HG03025 (cell line): ENCODE measurements around the gene ARHGAP23.

Experiments used
- ATAC-seq: cut with Tn5 transposase; IDR thresholded peaks from one replicate; pipeline ENCODE4 v1.9.1; 2021; ENCODE audit warnings: mild to moderate bottlenecking, moderate library complexity; ENCODE audit not compliant: unreplicated experiment, low FRiP score

ARHGAP23 gene

DNA sequence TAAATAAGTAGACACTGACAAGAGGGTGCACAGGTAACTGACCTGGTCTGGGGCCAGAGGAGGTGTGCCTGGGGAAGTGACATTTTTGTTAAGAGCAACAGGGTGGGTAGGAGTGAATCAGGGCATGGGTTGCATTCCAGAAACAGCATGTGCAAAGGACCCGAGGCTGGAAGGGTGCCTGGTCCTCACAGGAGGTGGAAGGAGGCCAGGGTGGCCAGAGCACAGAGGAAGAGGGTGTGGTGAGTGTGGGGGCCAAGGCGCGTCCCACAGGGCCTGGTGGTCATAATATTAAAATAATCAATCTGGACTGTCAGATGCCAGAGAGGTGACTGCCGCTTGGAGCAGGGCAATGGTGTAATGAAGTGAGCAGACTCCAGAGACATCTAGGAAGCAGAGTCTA is 14.3 kb downstream of the ARHGAP23 start:
- ATAC-seq: no peak

DNA sequence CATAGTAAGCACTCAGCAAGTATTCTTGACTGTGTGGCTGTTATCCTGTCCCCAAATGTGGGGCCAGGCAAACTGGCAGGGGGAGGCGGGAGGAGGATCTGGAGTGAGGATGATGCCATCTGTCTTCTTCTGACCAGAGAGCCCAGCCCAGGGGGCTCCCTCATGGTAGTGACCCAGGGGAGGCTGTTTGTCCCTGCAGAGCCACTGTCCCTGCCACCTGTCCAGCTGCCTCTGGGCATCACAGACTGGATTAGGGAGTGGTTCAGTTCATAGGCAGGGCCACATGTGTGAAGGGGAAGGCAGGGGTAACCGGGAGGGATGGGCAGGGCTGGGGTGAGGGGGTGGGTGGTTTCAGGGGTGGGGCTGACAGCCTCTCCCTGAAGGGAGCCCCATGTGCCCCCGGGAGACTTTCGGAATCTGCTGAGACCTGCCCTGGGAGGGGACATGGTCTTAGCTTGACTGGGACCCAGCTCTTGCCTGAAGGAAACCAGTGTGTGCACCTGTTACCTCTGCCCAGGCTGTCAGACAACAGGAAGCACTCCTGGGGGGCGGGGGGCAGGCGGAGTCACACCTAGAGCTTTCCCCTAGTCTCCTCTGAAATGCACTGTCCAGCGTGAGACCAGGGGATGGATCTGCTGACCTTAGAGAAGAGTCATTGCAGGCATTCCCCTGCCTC is 15.2 kb downstream of the ARHGAP23 start:
- ATAC-seq: no peak

DNA sequence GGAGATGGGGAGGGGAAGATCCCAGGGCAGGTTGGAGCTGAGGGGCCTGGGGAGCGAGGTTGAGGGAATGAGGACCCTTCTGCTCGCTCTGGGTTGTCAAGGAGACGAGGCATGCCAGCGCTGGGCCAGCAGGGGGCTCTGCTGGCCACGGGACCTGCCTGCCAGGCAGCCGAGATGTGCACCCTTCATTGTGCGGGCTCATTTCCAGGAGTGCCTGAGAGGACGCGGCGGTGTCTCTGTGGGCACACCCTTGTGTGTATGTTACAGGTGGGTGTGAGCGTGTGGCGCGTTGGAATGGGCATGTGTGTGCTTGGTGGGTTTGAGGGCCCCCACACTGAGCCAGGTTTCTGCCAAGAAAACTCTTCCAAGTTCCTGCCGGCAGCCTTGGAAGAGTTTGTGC is 15.9 kb downstream of the ARHGAP23 start:
- no peak for ATAC-seq

DNA sequence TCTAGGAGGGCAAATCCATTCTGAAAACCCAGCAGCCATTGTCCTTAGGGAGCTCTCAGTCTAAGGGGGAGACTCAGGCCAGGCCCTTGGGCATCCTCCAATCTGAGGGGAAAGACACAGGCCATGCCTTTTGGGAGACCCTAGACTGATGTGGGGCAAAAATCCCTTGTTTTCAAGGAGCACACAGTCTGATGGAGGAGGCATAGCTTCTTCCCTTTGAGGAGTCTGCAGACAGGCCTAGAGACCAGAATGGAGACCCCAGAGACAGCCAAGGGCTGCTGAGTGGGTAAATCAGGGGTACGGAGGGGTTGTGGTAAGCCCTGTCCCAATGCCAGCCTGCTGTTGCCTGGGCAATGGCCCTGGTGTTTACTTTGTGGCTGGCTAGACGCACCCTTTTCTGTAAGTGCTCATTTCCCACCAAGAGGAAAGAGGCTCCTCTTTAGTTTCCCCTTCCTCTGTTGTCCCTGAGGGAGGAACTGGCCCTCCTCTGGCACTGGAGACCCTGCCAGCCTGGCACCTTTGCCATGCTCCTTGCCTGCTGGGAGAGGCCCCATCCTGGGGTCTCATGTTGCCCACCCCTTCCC is 19.3 kb downstream of the ARHGAP23 start:
- no peak for ATAC-seq

DNA sequence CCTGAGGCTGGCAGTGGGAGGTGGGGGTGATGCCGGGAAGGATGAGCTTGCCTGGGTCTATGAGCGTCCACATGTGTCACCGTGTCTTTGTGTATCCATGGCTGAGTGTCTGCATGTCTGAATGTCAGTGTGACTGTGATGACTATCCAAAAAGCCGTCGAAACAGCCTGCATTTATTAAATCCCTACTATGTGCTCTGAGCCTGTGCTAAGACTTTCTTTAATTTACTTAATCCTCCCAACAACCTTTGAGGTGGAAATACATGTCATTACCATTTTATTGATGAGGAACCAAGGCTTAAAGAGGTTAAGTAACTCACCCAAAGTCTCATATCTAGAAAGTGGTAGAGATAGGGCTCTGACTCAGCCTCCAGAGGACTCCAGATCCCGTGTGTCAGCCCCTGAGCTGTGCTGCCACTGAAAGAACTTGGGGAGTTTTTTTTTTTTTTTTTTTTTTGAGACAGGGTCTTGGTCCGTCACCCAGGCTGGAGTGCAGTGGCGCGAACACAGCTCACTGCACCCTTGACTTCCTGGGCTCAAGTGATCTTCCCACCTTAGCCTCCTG is 20.0 kb downstream of the ARHGAP23 start:
- ATAC-seq: no peak

DNA sequence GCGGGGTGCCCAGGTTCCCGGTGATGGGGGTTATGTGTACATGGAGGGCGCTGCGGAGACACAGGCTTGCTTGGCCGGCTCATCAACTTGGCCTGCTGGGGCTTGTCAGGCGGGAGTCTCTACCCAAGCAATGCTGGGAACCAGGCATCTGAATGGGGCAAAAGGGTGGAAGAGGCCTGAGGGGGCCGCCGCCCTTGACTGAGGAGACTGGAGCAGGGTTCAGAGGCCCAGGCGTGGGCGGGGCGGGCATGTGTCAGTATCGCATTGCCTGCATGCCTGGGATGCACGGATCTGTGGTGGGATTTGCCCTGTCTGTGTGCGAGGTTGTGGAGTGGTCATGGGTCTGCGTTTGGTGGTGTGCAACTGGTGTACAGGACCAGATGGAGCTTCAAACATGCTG is 21.1 kb downstream of the ARHGAP23 start:
- ATAC-seq: no peak

DNA sequence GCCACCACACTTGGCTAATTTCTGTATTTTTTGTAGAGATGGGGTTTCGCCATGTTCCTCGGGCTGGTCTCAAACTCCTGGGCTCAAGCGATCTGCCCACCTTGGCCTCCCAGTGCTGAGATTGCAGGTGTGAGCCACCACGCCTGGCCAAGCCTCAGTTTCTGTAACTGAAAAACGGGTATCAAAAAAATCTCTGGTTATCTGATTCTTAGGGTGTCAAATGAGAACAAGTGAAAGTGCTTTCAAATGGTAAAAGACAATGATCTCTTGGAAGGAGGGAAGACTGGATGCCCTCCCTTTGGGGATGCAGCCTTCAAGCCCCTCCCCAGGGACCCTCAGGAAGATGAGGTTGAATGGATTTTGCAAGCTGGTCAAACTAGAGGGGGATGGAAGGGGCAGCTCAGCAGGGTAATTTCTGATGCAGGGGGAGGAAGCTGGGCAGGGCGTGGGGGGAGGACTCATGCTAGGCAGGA is 22.3 kb downstream of the ARHGAP23 start:
- no peak for ATAC-seq

DNA sequence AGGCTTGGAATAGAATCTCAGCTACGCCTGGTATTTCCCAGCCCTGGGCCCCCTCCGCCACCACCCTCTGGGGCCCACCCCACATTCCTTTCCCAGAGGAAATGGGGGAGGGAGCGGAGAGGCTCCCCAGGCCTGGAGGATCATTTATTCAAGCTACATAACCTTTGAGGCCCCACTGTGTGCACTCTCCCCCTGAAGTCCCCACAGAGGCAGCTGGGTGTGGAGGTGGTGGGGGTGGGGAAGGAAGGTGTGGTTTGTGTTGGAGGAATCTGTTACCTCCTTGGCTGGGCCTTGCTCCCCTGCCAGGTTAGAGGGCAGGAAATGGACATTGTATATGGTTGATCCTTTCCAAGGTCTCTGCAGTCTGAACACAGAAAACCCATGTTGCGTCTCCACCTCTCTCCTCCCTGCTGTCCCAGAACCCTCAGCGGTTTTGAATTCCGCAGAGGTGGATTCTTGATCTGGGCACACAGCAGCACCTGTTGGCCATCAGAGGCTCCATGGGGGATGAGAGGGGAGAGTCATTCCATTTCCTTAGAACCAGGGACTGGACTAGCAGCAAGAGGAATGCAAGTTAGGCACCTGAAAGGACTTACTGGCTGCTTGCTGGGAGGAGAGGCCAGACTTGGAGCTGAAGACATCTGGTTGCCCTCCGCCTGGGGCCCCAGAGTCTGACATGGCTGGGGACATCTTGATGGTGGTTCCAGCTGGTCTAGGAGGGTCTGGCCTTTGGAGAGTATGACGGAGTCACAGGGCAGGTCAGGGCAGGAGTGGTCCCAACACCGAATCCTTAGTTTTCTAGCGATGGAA is 23.0 kb downstream of the ARHGAP23 start:
- ATAC-seq: no peak

DNA sequence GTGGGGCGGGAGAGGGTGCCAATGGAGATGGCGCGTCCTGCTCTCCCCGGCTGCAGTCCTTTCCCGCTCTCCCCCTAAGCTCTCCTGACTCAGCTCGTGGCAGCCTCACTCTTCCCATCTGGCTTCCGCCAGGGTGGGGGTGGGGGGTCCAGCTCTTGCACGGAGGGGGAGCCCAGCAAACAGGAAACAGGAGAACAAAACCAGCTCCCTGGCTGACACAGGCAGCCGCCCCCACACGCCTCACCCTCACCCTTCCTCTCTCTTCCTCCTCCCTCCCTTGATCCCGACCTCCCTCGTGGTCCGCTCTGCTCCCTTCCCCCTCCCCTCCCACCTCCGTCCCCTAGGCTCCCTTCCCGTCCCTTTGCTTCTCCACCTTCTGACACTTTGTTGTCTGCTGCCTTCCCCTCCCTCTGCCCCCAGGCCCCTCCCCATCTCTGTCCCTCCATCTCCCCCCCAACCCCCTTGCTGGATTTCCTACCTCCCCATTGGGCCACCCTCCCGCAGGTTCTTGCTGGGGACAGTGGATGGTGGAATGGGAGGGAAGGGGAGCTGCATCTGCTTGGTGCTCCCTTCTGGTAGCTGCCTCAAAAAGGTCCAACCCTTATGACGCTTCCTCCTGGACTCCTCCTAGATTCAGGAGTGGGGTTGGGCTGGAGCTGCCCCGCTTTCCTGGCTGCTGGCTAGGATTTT is 23.7 kb downstream of the ARHGAP23 start:
- ATAC-seq: no peak

DNA sequence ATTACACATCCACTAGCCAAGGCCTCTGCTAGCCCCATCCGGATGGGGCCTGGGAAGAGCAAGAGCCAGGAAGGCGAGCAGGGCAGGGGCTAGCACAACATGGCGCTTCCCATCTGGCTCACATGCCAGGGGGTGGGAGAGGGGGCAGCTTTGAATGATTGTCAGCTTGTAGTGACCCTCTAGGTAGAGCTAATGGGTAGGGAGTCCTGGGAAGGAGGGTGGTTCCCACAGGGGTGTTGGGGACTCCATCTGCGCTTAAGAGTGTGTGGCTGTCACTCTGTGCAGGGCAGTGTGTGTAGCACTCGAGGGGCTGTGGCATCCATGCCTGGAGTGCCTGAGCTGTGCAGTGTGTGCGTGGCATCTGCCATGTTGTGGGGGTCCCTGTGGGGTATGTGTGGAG is 24.5 kb downstream of the ARHGAP23 start:
- no peak for ATAC-seq

DNA sequence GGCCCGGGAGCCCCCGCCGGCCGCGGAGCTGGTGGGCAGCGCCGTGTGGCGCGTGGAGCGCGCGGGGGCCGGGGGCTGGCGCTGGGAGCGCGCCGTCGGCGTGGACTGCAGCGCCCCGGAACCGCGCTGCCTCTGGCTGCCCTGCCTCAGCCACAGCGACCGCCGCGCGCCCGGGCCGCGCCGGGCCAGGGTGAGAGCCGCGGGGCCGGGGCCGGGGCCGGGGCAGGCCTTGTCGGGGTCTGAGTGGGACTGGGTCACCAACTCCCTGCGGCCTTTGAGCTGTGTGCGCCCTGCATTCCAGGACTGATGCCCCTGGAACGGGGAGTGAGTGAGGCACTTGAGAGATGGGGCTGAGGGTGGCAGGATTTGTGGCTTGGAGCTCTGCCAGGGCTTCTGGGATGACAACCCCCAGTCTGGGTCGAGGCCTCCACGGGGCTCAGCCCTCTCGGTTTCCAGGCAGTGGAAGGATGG is 25.7 kb downstream of the ARHGAP23 start:
- no peak for ATAC-seq

DNA sequence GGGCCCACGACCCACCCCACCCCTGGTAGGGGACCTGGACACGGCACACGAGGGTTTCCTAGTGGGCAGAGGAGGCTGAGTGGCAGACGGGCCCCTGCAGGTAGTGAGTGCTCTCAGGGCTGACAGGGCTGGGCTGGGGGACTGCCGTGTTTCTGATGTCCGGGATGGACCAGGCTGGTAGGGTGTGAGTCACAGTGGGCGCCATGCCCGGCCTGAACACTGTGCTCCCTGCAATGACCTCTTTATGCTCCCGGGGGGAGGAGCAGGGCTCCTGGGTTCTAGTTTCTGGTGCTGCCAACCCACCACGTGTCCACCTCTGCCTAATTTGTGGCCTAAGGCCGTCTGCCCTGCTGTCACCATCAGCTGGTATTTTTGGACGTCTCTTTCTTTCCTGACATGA is 26.3 kb downstream of the ARHGAP23 start:
- ATAC-seq: no peak

DNA sequence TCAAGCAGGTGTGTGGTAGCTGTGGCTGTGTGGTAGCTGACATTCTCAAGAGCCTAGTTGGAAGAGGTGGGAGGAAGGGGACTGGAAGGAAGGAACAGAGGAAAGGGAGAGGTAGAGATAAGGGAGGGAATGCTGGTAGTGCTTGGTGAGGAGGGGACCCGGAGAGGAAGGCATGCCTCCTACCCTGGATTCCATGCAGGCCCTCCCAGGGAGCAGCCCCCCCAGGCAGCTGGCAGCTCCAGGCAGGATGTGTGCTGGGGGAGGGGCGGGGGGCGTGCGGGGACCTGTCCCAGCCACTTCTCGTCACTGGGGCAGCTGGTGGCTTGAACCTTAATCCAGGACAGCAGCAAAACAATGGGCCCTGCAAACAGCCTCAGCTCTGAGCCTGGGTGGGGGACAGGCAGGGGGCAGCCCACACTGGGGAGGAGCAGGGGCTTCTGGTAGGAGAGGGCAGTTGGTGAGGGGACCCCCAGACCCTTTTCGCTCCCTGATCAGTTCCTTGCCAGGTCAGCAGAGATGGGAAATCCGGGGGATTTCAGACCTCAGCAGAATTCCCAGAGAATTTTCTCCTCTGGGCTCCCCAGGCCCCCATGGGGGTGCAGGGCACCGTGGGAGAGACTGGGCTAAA is 27.1 kb downstream of the ARHGAP23 start:
- no peak for ATAC-seq

DNA sequence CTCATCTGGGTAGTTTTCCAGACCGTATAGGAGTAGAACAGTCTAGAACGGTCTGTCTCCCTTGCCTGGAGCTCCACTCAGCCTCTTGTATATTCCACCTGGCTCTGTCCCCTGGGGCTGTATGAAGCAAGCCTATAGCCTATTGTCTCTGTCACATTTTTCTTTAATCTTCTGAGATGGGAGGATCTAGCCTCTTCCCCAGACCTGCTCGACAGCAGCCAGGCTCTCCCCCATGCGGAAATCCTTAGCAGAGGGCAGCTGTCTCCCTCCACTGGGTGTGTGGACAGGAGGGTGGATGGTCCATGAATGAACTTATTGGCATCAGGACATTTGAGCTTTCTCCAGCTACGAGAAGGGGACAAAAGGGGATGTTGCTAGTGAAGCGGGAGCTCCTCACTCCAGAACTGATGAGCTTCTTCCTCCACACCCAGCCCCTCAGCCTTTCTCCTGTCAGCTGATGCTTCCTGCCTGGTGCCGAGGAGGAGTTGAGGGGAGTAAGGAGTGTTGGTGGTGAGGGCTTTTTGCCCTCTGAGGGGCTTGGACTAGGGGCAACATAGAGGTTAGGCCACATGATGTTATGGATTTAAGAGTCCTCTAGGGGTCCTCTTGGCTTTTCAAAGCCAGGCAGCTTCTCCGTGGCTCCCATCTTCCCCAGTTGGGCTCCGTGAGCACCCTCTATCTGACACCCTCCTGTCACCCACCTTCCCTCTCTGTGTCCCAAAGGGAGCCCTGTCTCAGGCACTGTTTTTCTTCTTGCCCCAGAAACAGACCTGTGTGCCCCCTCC is 28.0 kb downstream of the ARHGAP23 start:
- no peak for ATAC-seq

DNA sequence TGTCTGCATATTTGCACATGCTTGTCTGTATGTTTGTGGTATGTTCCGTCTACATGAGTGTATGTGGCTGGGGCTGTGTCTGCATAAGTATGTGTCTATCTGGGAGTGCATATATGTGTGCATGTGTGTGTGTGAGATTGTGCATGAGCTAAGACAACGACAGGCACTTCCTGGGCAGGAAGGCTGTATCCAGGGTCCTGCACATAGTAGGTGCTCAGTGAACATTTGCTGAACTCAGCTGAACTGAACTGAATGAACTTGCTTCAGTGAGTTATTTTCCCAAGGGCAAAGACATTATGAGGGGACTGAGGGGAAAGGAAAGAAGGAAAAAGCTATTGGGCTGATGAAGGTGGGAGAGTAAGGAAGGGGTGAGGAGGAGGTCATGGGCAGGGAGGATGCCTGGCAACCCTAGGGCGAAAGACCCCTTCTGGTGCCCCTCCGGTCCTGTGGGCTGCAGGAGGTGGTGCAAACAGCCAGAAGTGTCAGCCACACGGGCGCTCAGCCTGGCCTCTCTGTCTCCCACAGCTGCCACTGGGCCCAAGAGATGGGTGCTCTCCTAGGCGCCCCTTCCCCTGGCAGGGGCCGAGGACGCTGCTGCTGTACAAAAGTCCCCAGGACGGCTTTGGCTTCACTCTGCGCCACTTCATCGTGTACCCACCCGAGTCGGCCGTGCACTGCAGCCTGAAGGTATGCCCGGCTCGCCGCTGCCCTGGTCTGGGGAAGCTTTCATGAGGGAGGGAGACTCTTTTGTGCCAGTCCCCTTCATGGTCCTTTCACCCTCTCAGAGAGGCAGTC is 29.5 kb downstream of the ARHGAP23 start:
- no peak for ATAC-seq

DNA sequence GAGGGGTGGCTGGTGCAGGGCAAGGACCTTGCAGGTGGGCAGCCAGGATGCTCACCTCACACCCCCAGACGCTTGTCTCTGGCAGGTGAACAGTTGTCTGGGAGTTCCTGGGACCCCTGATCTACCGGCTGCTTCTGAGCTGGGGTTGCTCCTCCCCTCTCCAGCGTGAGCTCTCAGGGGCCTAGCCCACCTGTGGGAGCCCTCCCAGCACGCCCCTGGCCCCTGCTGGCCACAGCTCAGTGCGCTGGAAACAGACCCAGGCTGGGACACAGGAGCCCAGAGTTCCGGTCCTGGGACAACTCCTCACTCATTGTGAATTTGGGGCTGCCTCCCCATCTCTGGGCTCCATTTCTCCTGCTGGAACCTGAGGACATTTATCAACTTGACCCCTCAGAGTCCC is 30.3 kb downstream of the ARHGAP23 start:
- ATAC-seq: no peak

DNA sequence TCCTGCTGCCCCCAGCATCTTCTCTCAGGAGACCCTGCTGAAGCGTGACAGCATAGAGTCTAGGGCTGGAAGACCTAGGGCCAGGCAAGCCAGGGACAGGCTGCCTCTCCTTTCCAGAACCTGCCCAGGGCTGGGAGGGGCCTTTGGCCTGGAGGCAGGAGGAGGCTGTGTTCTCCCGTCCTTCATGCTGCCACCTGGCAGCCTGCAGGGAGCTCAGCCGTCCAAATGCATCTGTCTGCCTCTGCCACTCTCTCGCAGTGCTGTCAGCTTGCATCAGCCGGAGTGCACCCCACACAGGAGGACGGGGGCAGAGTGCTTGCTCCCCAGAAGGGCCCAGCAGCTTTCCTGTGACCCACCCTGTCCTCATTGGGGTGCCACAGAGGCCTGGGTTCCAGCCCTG is 31.3 kb downstream of the ARHGAP23 start:
- no peak for ATAC-seq

DNA sequence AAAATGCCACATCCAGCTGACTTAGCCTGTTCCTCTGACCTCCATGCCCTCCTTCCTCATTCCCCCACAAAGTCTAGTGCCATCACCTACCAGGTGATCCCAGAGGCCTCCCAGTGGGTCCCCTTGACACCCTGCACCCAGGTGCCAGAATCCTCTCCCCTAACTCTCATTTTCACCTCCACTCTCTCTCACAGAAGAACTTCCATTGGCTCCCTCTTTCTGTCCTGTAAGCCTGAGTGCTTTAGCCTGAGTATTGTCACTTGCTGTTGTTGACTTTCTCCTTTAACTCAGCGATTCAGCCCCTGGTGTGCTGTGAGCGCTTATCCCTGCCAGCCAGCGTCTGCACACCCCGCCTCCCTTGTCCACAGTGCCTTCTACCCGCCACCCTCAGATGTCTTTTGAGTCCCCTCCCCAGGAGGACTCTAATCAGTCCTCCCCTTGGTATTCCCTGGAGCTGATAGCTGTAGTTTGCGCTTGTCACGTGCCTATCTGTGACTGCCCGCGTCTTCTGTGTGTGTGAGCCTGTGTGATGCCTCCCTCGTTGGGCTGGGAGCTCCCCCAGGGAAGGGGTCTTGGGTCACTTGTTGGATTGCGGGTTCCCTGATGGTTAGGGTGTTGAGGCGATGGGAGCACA is 31.9 kb downstream of the ARHGAP23 start:
- no peak for ATAC-seq
